ENCODE data around the gene CTNNA2. TPM values are rescaled to one million over a fixed set of nuclear protein-coding genes. Genes with fewer than 3 reads are reported as not detected.

CTNNA2 gene
- total RNA-seq, 1 experiment from 2014 or later: 5.5 TPM

- no peak overlapping the region for H2BK120ac ChIP-seq (ENCODE audit: low read depth, low read length, poor library complexity, severe bottlenecking)
- no peak for DNase-seq
- no peak overlapping the region for H3K9ac ChIP-seq (ENCODE audit: extremely low read depth, insufficient read length, low read length)
- no CpG with 5 or more reads among the region's 5 CpGs for WGBS (ENCODE audit: extremely low coverage, insufficient read length, low lambda C conversion rate)
- H3K27me3 Mint-ChIP-seq (ENCODE audit: low read depth): no peaks in the 10 kb centered on the region
- no peaks in the 10 kb centered on the region for H3K9me3 ChIP-seq (ENCODE audit: control insufficient read depth, low read depth, low read length)
- H3K4ac ChIP-seq (ENCODE audit: low read depth, low read length): no peak overlapping the region
- H4K91ac ChIP-seq (ENCODE audit: insufficient read length, low read depth, low read length): no peak overlapping the region
- H4K20me1 ChIP-seq (ENCODE audit: control insufficient read depth, insufficient read depth, insufficient read length): no peaks in the 10 kb centered on the region
- no peak overlapping the region for H2BK12ac ChIP-seq (ENCODE audit: insufficient read length, low read depth, low read length)
- no peaks in the 10 kb centered on the region for H3K36me3 Mint-ChIP-seq (ENCODE audit: insufficient read depth in 1 of 3, low read depth in 3 of 3)
- no peak overlapping the region; a peak in 1 of 7 replicates for H3K27ac Mint-ChIP-seq
- H3K4me1 ChIP-seq (ENCODE audit: insufficient read depth, low read length): no peaks in the 10 kb centered on the region
- H3K14ac ChIP-seq (ENCODE audit: insufficient read depth, low read length): no peak overlapping the region
- H3K27me3 ChIP-seq (ENCODE audit: insufficient read depth, low read length): no peaks in the 10 kb centered on the region
- TF ChIP-seq, protein P1, sequence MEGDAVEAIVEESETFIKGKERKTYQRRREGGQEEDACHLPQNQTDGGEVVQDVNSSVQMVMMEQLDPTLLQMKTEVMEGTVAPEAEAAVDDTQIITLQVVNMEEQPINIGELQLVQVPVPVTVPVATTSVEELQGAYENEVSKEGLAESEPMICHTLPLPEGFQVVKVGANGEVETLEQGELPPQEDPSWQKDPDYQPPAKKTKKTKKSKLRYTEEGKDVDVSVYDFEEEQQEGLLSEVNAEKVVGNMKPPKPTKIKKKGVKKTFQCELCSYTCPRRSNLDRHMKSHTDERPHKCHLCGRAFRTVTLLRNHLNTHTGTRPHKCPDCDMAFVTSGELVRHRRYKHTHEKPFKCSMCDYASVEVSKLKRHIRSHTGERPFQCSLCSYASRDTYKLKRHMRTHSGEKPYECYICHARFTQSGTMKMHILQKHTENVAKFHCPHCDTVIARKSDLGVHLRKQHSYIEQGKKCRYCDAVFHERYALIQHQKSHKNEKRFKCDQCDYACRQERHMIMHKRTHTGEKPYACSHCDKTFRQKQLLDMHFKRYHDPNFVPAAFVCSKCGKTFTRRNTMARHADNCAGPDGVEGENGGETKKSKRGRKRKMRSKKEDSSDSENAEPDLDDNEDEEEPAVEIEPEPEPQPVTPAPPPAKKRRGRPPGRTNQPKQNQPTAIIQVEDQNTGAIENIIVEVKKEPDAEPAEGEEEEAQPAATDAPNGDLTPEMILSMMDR (conservative IDR thresholded peaks at IDR 0.05): no peak
- no peaks in the 10 kb centered on the region for H3K23me2 ChIP-seq (ENCODE audit: insufficient read length, low read depth, low read length, poor library complexity, severe bottlenecking)
- H3K27ac ChIP-seq (ENCODE audit: insufficient read length, low read depth, low read length): no peak overlapping the region
- H3K4me3 Mint-ChIP-seq: no peak overlapping the region
- H3K79me1 ChIP-seq (ENCODE audit: insufficient read depth, low read depth, low read length, poor library complexity, severe bottlenecking): no peaks in the 10 kb centered on the region
- H3K9me3 Mint-ChIP-seq: no peaks in the 10 kb centered on the region; a peak in 1 of 5 replicates
- no peak overlapping the region for H2AK5ac ChIP-seq (ENCODE audit: insufficient read length, low read length)
- H4K5ac ChIP-seq (ENCODE audit: insufficient read length, low read depth, low read length): no peak overlapping the region
- no peak overlapping the region for H3K18ac ChIP-seq (ENCODE audit: insufficient read length, low read depth, low read length)
- H3K56ac ChIP-seq (ENCODE audit: insufficient read length, low read depth, low read length): no peak overlapping the region
- H3K4me2 ChIP-seq (ENCODE audit: insufficient read depth, insufficient read length, low read length): no peak overlapping the region
- H3K4me1 Mint-ChIP-seq: peaks cover 3 to 7% of the 10 kb centered on the region in 2 experiments
- no peak overlapping the region for H3T11ph ChIP-seq (ENCODE audit: low read length)
- H3K79me2 ChIP-seq (ENCODE audit: insufficient read depth, low read length): no peaks in the 10 kb centered on the region
- no peak overlapping the region for H2BK15ac ChIP-seq (ENCODE audit: low read depth, low read length)
- no peak overlapping the region for H4K8ac ChIP-seq (replicated peaks; ENCODE audit: insufficient read length, low read depth, low read length)
- H2BK20ac ChIP-seq (ENCODE audit: low read depth, low read length, poor library complexity, severe bottlenecking): no peak overlapping the region
- H2AFZ ChIP-seq (ENCODE audit: low read length): no peak overlapping the region
- H2BK5ac ChIP-seq (ENCODE audit: insufficient read length, low read length): no peak overlapping the region
- no peak overlapping the region for H3K23ac ChIP-seq (ENCODE audit: insufficient read length, low read depth, low read length)
These were observed 775.7 kb downstream of the CTNNA2 start for GRCh38 chr2:80288576-80288975.

Data from H9 (cell line).